HepG2 (cell line): ENCODE measurements around the gene DDC. TPM values are rescaled to one million over a fixed set of nuclear protein-coding genes. Genes with fewer than 3 reads are reported as not detected.

Source experiments
- FOXP1 ChIP-seq, 2 experiments: fragments of 450-650 bp in 1 of 2; IDR thresholded peaks; 2 replicates each; pipeline ENCODE4 v1.6.1; 2017 to 2018; ENCODE audit warnings: antibody characterized with exemption in 1 of 2
- HDAC2 ChIP-seq: sonication (generic); formaldehyde crosslinking; IDR thresholded peaks from 2 replicates; pipeline ENCODE4 v1.4.0; 2020; ENCODE audit warnings: missing genetic modification reagents
- KAT8 ChIP-seq: IDR thresholded peaks from 2 replicates; pipeline ENCODE4 v1.6.1; 2016; ENCODE audit warnings: missing genetic modification reagents, missing compliant biosample characterization
- KDM4B ChIP-seq: sonication (generic); formaldehyde crosslinking; IDR thresholded peaks from 2 replicates; pipeline ENCODE4 v1.4.0; 2020; ENCODE audit warnings: missing genetic modification reagents
- NBN ChIP-seq: fragments of 450-650 bp; conservative IDR thresholded peaks from 2 replicates; pipeline ENCODE4 v1.6.1; 2017
- PAF1 ChIP-seq: IDR thresholded peaks from 2 replicates; pipeline ENCODE4 v1.6.1; 2016; ENCODE audit warnings: missing genetic modification reagents, missing compliant biosample characterization
- PITX1 ChIP-seq: sonication (generic); formaldehyde crosslinking; IDR thresholded peaks from 2 replicates; pipeline ENCODE4 v1.5.1; 2020; ENCODE audit warnings: mild to moderate bottlenecking, missing genetic modification reagents
- SMARCC2 ChIP-seq: fragments of 450-650 bp; IDR thresholded peaks from 2 replicates; pipeline ENCODE4 v1.6.1; 2017; ENCODE audit warnings: antibody characterized with exemption, mild to moderate bottlenecking
- ZNF616 ChIP-seq: sonication (generic); formaldehyde crosslinking; IDR thresholded peaks from 2 replicates; pipeline ENCODE4 v1.5.0; 2020; ENCODE audit warnings: low read depth, mild to moderate bottlenecking, missing genetic modification reagents
- ZNF879 ChIP-seq: sonication (generic); formaldehyde crosslinking; IDR thresholded peaks from 2 replicates; pipeline ENCODE4 v1.8.1; 2023; ENCODE audit warnings: missing genetic modification reagents
- ZSCAN22 ChIP-seq: sonication (generic); formaldehyde crosslinking; IDR thresholded peaks from 2 replicates; pipeline ENCODE4 v1.4.0; 2020; ENCODE audit warnings: mild to moderate bottlenecking, missing genetic modification reagents
- polyA plus RNA-seq, 8 experiments: library from polyadenylated mRNA; depleted of rRNA in 3 of 8; stranded (reverse) in 7 of 8; unstranded in 1 of 8; fragments of >200 nt; fragmentation: Illumina TruSeq in 4 of 8; extraction: Trizol in 4 of 8; gene quantifications; 2 replicates each; pipeline versions ENCODE4 v1.2.1 to v1.2.3, GENCODE V29; 2011 to 2016; ENCODE audit warnings: low read depth in 4 of 8, missing spikeins in 1 of 8, mixed read lengths in 1 of 8; ENCODE audit not compliant: insufficient read depth in 1 of 8
- total RNA-seq, 5 experiments: library from RNA; depleted of rRNA; stranded (reverse); fragments of >200 nt; fragmentation: Illumina TruSeq; extraction: Trizol; gene quantifications; 2 replicates each; pipeline ENCODE4 v1.2.3, GENCODE V29; 2016; ENCODE audit warnings: low read depth in 1 of 5
- TF ChIP-seq, protein P1 (sequence below): sonication (generic); formaldehyde crosslinking; IDR thresholded peaks from 2 replicates; pipeline ENCODE4 v1.5.1; 2020; ENCODE audit warnings: mild to moderate bottlenecking, missing genetic modification reagents, moderate library complexity
- TF ChIP-seq, protein P2 (sequence below): sonication (generic); formaldehyde crosslinking; IDR thresholded peaks from 2 replicates; pipeline ENCODE4 v1.5.1; 2020; ENCODE audit warnings: mild to moderate bottlenecking, moderate library complexity, missing genetic modification reagents
- TF ChIP-seq, protein P3 (sequence below): IDR thresholded peaks from 2 replicates; pipeline ENCODE4 v1.6.1; 2016; ENCODE audit warnings: mild to moderate bottlenecking
- TF ChIP-seq, protein P4 (sequence below): sonication (generic); formaldehyde crosslinking; IDR thresholded peaks from 2 replicates; pipeline ENCODE4; 2020; ENCODE audit warnings: missing genetic modification reagents, mild to moderate bottlenecking, borderline replicate concordance
- TF ChIP-seq, protein P5 (sequence below), 2 experiments: sonication (generic) in 1 of 2; formaldehyde crosslinking in 1 of 2; IDR thresholded peaks; 2 replicates each; pipeline versions ENCODE4 v1.5.1 to v1.6.1; 2011 to 2020; ENCODE audit warnings: borderline replicate concordance in 1 of 2, low read depth in 1 of 2, low read length in 1 of 2, mild to moderate bottlenecking in 1 of 2, missing genetic modification reagents in 1 of 2, moderate library complexity in 1 of 2

DDC gene
- total and polyA plus RNA-seq, 2 of the 13 experiments (the other 11 are each of a cell fraction or from before 2014, with no cell fraction given) = 11.7 to 93.3 TPM

DNA sequence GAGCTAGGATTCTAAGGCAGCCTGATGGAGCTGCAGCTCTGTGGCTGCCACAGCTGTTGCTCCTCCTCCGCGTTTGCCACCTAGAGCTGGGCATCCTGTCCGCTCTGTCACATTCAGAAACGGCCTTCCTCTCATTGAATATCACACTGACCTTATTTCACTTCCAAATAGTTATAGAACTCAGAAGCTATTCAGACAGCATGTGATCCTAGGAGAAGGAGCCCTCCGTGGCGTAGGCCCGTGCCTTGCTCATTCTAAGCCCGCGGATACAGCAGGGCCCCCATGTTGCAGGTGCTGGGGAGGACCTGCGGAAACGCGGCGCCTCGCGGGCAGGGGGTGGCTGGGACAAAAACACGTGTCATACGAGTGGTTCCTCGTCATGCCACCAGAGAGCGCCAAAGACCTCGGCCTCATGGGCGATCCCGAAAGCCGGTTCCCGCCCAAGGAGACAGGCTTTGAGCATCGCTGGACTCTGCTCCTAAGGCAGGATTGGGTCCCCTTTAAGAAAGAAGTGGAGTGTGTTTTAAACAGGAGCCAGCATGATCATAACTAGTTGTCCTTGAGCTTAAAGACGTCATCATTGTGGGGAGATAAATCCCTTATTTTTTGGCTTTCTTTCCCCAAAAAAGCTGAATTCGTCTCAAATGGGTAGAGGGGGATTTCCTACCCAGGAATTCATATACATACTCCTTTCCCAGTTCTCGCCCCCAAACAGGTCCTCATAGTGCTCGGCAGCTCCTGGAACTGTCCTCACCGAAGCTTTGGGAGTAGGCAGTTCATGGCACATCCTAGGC, 97.2 kb downstream of the DDC start (continued):
- TF ChIP-seq, protein P1, sequence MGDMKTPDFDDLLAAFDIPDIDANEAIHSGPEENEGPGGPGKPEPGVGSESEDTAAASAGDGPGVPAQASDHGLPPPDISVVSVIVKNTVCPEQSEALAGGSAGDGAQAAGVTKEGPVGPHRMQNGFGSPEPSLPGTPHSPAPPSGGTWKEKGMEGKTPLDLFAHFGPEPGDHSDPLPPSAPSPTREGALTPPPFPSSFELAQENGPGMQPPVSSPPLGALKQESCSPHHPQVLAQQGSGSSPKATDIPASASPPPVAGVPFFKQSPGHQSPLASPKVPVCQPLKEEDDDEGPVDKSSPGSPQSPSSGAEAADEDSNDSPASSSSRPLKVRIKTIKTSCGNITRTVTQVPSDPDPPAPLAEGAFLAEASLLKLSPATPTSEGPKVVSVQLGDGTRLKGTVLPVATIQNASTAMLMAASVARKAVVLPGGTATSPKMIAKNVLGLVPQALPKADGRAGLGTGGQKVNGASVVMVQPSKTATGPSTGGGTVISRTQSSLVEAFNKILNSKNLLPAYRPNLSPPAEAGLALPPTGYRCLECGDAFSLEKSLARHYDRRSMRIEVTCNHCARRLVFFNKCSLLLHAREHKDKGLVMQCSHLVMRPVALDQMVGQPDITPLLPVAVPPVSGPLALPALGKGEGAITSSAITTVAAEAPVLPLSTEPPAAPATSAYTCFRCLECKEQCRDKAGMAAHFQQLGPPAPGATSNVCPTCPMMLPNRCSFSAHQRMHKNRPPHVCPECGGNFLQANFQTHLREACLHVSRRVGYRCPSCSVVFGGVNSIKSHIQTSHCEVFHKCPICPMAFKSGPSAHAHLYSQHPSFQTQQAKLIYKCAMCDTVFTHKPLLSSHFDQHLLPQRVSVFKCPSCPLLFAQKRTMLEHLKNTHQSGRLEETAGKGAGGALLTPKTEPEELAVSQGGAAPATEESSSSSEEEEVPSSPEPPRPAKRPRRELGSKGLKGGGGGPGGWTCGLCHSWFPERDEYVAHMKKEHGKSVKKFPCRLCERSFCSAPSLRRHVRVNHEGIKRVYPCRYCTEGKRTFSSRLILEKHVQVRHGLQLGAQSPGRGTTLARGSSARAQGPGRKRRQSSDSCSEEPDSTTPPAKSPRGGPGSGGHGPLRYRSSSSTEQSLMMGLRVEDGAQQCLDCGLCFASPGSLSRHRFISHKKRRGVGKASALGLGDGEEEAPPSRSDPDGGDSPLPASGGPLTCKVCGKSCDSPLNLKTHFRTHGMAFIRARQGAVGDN (CRISPR knock-in tag) = peak; percentile 85
- TF ChIP-seq FOXP1 (IDR thresholded peaks at IDR 0.05) = no peak
- no peak for TF ChIP-seq FOXP1 (CRISPR knock-in tag; IDR thresholded peaks at IDR 0.05)
- peak; percentile 57; the same call in 1 of the 2 replicates for TF ChIP-seq PITX1
- TF ChIP-seq PAF1 = no peak
- TF ChIP-seq, protein P2, sequence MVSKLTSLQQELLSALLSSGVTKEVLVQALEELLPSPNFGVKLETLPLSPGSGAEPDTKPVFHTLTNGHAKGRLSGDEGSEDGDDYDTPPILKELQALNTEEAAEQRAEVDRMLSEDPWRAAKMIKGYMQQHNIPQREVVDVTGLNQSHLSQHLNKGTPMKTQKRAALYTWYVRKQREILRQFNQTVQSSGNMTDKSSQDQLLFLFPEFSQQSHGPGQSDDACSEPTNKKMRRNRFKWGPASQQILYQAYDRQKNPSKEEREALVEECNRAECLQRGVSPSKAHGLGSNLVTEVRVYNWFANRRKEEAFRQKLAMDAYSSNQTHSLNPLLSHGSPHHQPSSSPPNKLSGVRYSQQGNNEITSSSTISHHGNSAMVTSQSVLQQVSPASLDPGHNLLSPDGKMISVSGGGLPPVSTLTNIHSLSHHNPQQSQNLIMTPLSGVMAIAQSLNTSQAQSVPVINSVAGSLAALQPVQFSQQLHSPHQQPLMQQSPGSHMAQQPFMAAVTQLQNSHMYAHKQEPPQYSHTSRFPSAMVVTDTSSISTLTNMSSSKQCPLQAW (CRISPR knock-in tag) = no peak
- peak; percentile 52; the same call in 1 of the 2 replicates for TF ChIP-seq HDAC2 (CRISPR knock-in tag)
- TF ChIP-seq, protein P3, sequence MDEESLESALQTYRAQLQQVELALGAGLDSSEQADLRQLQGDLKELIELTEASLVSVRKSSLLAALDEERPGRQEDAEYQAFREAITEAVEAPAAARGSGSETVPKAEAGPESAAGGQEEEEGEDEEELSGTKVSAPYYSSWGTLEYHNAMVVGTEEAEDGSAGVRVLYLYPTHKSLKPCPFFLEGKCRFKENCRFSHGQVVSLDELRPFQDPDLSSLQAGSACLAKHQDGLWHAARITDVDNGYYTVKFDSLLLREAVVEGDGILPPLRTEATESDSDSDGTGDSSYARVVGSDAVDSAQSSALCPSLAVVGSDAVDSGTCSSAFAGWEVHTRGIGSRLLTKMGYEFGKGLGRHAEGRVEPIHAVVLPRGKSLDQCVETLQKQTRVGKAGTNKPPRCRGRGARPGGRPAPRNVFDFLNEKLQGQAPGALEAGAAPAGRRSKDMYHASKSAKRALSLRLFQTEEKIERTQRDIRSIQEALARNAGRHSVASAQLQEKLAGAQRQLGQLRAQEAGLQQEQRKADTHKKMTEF (CRISPR knock-in tag) = peak; percentile 68
- TF ChIP-seq, protein P4, sequence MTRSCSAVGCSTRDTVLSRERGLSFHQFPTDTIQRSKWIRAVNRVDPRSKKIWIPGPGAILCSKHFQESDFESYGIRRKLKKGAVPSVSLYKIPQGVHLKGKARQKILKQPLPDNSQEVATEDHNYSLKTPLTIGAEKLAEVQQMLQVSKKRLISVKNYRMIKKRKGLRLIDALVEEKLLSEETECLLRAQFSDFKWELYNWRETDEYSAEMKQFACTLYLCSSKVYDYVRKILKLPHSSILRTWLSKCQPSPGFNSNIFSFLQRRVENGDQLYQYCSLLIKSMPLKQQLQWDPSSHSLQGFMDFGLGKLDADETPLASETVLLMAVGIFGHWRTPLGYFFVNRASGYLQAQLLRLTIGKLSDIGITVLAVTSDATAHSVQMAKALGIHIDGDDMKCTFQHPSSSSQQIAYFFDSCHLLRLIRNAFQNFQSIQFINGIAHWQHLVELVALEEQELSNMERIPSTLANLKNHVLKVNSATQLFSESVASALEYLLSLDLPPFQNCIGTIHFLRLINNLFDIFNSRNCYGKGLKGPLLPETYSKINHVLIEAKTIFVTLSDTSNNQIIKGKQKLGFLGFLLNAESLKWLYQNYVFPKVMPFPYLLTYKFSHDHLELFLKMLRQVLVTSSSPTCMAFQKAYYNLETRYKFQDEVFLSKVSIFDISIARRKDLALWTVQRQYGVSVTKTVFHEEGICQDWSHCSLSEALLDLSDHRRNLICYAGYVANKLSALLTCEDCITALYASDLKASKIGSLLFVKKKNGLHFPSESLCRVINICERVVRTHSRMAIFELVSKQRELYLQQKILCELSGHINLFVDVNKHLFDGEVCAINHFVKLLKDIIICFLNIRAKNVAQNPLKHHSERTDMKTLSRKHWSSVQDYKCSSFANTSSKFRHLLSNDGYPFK (CRISPR knock-in tag) = no peak
- TF ChIP-seq, protein P5, sequence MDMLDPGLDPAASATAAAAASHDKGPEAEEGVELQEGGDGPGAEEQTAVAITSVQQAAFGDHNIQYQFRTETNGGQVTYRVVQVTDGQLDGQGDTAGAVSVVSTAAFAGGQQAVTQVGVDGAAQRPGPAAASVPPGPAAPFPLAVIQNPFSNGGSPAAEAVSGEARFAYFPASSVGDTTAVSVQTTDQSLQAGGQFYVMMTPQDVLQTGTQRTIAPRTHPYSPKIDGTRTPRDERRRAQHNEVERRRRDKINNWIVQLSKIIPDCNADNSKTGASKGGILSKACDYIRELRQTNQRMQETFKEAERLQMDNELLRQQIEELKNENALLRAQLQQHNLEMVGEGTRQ (IDR thresholded peaks at IDR 0.05; ENCODE audit: low read depth, low read length) = no peak
- TF ChIP-seq, protein P5 (CRISPR knock-in tag; IDR thresholded peaks at IDR 0.05; ENCODE audit: borderline replicate concordance) = no peak
- no peak for TF ChIP-seq NBN
- TF ChIP-seq SMARCC2 = no peak
- TF ChIP-seq ZNF879 (CRISPR knock-in tag) = no peak
- TF ChIP-seq ZNF616 (CRISPR knock-in tag) = peak; percentile 70; the same call in 1 of the 2 replicates
- 0 out of 2 replicates have a peak, but pooled peaks have one; percentile 32 for TF ChIP-seq KAT8 (CRISPR knock-in tag)
- TF ChIP-seq ZSCAN22 (CRISPR knock-in tag) = no peak
- TF ChIP-seq KDM4B (CRISPR knock-in tag) = no peak
